Neural progenitor cell (in vitro differentiated cells): ENCODE data around the gene ZPLD1. TPM values are rescaled to one million over a fixed set of nuclear protein-coding genes. Genes with fewer than 3 reads are reported as not detected.

Source experiments
- DNase-seq: peaks from one replicate; pipeline ENCODE4 v3.0.0-alpha.2; 2016; ENCODE audit warnings: low spot score
- H2AFZ ChIP-seq: fragments of 200-600 bp; sonication (generic); replicated peaks from 2 replicates; pipeline ENCODE4 v1.6.1; 2016; ENCODE audit warnings: antibody characterized with exemption
- H3F3A ChIP-seq: fragments of 200-600 bp; sonication (generic); 2 replicates; pipeline ENCODE4 v1.6.1; 2016; ENCODE audit warnings: antibody characterized with exemption, low read depth
- H3K27ac ChIP-seq: fragments of 200-600 bp; sonication (generic); 2 replicates; pipeline ENCODE4 v1.5.1; 2016; ENCODE audit warnings: mild to moderate bottlenecking
- H3K27me3 ChIP-seq: fragments of 200-600 bp; sonication (generic); 2 replicates; pipeline ENCODE4 v1.6.1; 2016; ENCODE audit warnings: mild to moderate bottlenecking, moderate library complexity
- H3K36me3 ChIP-seq: fragments of 200-600 bp; sonication (generic); 2 replicates; pipeline ENCODE4 v1.5.1; 2016
- H3K4me1 ChIP-seq: fragments of 200-600 bp; sonication (generic); 2 replicates; pipeline ENCODE4 v1.6.1; 2016; ENCODE audit warnings: mixed run types
- H3K4me2 ChIP-seq: fragments of 200-600 bp; sonication (generic); 2 replicates; pipeline ENCODE4 v1.6.1; 2016
- H3K4me3 ChIP-seq: fragments of 200-600 bp; sonication (generic); 2 replicates; pipeline ENCODE4 v1.5.1; 2016
- H3K79me2 ChIP-seq: fragments of 200-600 bp; sonication (generic); 2 replicates; pipeline ENCODE4 v1.6.1; 2016; ENCODE audit warnings: low read depth
- H3K9ac ChIP-seq: fragments of 200-600 bp; sonication (generic); 2 replicates; pipeline ENCODE4 v1.6.1; 2016
- H3K9me3 ChIP-seq: fragments of 200-600 bp; sonication (generic); 2 replicates; pipeline ENCODE4 v1.5.1; 2016; ENCODE audit warnings: low read depth
- H4K20me1 ChIP-seq: fragments of 200-600 bp; sonication (generic); 2 replicates; pipeline ENCODE4 v1.6.1; 2016; ENCODE audit warnings: low read depth
- H3K27ac Mint-ChIP-seq: 3 replicates; pipeline ENCODE4 v1.8.0; 2021; ENCODE audit warnings: mixed read lengths
- H3K27me3 Mint-ChIP-seq: 2 replicates; pipeline ENCODE4 v1.8.0; 2022; ENCODE audit warnings: low read depth, mild to moderate bottlenecking, inconsistent platforms, moderate library complexity, mixed read lengths; ENCODE audit not compliant: insufficient read depth
- H3K36me3 Mint-ChIP-seq: 3 replicates; pipeline ENCODE4 v1.8.0; 2021; ENCODE audit warnings: mixed read lengths
- H3K4me1 Mint-ChIP-seq: 3 replicates; pipeline ENCODE4 v1.8.0; 2021; ENCODE audit warnings: mixed read lengths
- H3K4me3 Mint-ChIP-seq: 3 replicates; pipeline ENCODE4 v1.8.0; 2021; ENCODE audit warnings: mild to moderate bottlenecking, moderate library complexity, mixed read lengths
- H3K9me3 Mint-ChIP-seq: 3 replicates; pipeline ENCODE4 v1.8.0; 2020; ENCODE audit warnings: mixed read lengths
- CTCF ChIP-seq: fragments of 200-600 bp; sonication (generic); IDR thresholded peaks from 2 replicates; pipeline ENCODE4 v1.5.1; 2017; ENCODE audit warnings: antibody characterized with exemption, mild to moderate bottlenecking
- EZH2 ChIP-seq: fragments of 200-600 bp; sonication (generic); IDR thresholded peaks from 2 replicates; pipeline ENCODE4 v1.6.1; 2017; ENCODE audit warnings: antibody characterized with exemption, mild to moderate bottlenecking, moderate library complexity
- EZH2phosphoT487 ChIP-seq: fragments of 200-600 bp; sonication (generic); IDR thresholded peaks from 2 replicates; pipeline ENCODE4 v1.6.1; 2017; ENCODE audit warnings: antibody characterized with exemption
- total RNA-seq: library from RNA; depleted of rRNA; stranded (reverse); fragments of >200 nt; gene quantifications from 2 replicates; pipeline ENCODE4 v1.2.3, GENCODE V29; 2015; ENCODE audit warnings: low replicate concordance

Gene ZPLD1
- total RNA-seq, 1 donor from 2014 or later = 0.28 TPM

GRCh38 chr3:102485701-102486100 is 50.9 kb downstream of the ZPLD1 start:
- H3F3A ChIP-seq = no peaks in the 10 kb centered on the region
- H3K27me3 ChIP-seq = no peaks in the 10 kb centered on the region
- no peaks in the 10 kb centered on the region for H3K36me3 ChIP-seq
- DNase-seq = no peak
- no peaks in the 10 kb centered on the region for H3K9me3 ChIP-seq
- H3K4me1 ChIP-seq = peaks cover 3% of the 10 kb centered on the region
- no peak overlapping the region for H3K27ac ChIP-seq
- H3K4me3 ChIP-seq = no peak overlapping the region
- Mint-ChIP-seq H3K4me1 (no peaks in the 10 kb centered on the region), H3K36me3 (no peaks in the 10 kb centered on the region), H3K9me3 (peaks cover 9% of the 10 kb centered on the region), H3K4me3 (no peak overlapping the region), H3K27ac (no peak overlapping the region), H3K27me3 (peaks cover 2% of the 10 kb centered on the region)
- H3K4me2 ChIP-seq = no peak overlapping the region
- H3K79me2 ChIP-seq = no peaks in the 10 kb centered on the region
- no peak for TF ChIP-seq EZH2
- TF ChIP-seq EZH2phosphoT487 = no peak
- TF ChIP-seq CTCF = no peak
- no peaks in the 10 kb centered on the region for H4K20me1 ChIP-seq
- H3K9ac ChIP-seq = no peak overlapping the region
- H2AFZ ChIP-seq = no peak overlapping the region

- peaks cover 5% of the 10 kb centered on the region for H3K27me3 Mint-ChIP-seq
- Histone ChIP-seq H3K79me2 (no peaks in the 10 kb centered on the region), H3K36me3 (no peaks in the 10 kb centered on the region), H3K27ac (no peak overlapping the region), H3K27me3 (no peaks in the 10 kb centered on the region), H3K9me3 (no peaks in the 10 kb centered on the region), H3K4me3 (no peak overlapping the region), H3K9ac (no peak overlapping the region), H3F3A (no peaks in the 10 kb centered on the region), H3K4me1 (peaks cover under 1% of the 10 kb centered on the region), H3K4me2 (no peak overlapping the region), H4K20me1 (no peaks in the 10 kb centered on the region), H2AFZ (no peak overlapping the region)
- no peaks in the 10 kb centered on the region for H3K36me3 Mint-ChIP-seq
- H3K27ac Mint-ChIP-seq = no peak overlapping the region
- no peak for DNase-seq
- no peak overlapping the region for H3K4me3 Mint-ChIP-seq
- H3K4me1 Mint-ChIP-seq = no peaks in the 10 kb centered on the region
- TF ChIP-seq EZH2 = no peak
- H3K9me3 Mint-ChIP-seq = peaks cover 12% of the 10 kb centered on the region
These were observed 53.5 kb downstream of the ZPLD1 start for GRCh38 chr3:102488331-102488730.

GRCh38 chr3:102492300-102492699 is 57.5 kb downstream of the ZPLD1 start:
- H3K36me3 Mint-ChIP-seq = no peaks in the 10 kb centered on the region
- Histone ChIP-seq H3K9me3 (no peaks in the 10 kb centered on the region), H3K9ac (no peak overlapping the region), H3K79me2 (no peaks in the 10 kb centered on the region), H3K4me1 (peaks cover 11% of the 10 kb centered on the region), H3K27me3 (no peaks in the 10 kb centered on the region), H3K27ac (no peak overlapping the region), H3K36me3 (no peaks in the 10 kb centered on the region), H2AFZ (no peak overlapping the region), H3K4me3 (no peak overlapping the region), H4K20me1 (no peaks in the 10 kb centered on the region), H3F3A (no peaks in the 10 kb centered on the region), H3K4me2 (no peak overlapping the region)
- peaks cover 5% of the 10 kb centered on the region for H3K27me3 Mint-ChIP-seq
- H3K4me3 Mint-ChIP-seq = no peak overlapping the region
- no peak overlapping the region for H3K27ac Mint-ChIP-seq
- peaks cover 6% of the 10 kb centered on the region for H3K9me3 Mint-ChIP-seq
- DNase-seq = no peak
- no peaks in the 10 kb centered on the region for H3K4me1 Mint-ChIP-seq
- TF ChIP-seq EZH2 (no peak), CTCF (no peak), EZH2phosphoT487 (no peak)

GRCh38 chr3:102497571-102497970 is 62.8 kb downstream of the ZPLD1 start:
- no peaks in the 10 kb centered on the region for H3K9me3 ChIP-seq
- TF ChIP-seq EZH2 (no peak), CTCF (no peak), EZH2phosphoT487 (no peak)
- peaks cover 4% of the 10 kb centered on the region for H3K9me3 Mint-ChIP-seq
- no peak overlapping the region for H3K27ac Mint-ChIP-seq
- no peaks in the 10 kb centered on the region for H3K27me3 Mint-ChIP-seq
- no peaks in the 10 kb centered on the region for H3F3A ChIP-seq
- no peak overlapping the region for H3K27ac ChIP-seq
- peak overlapping the region; percentile 29 for H2AFZ ChIP-seq
- H3K4me3 Mint-ChIP-seq = no peak overlapping the region
- H3K9ac ChIP-seq = no peak overlapping the region
- H3K27me3 ChIP-seq = no peaks in the 10 kb centered on the region
- DNase-seq = no peak
- no peaks in the 10 kb centered on the region for H3K36me3 Mint-ChIP-seq
- no peaks in the 10 kb centered on the region for H3K79me2 ChIP-seq
- H3K4me3 ChIP-seq = no peak overlapping the region
- no peaks in the 10 kb centered on the region for H3K4me1 Mint-ChIP-seq
- no peaks in the 10 kb centered on the region for H4K20me1 ChIP-seq
- H3K36me3 ChIP-seq = no peaks in the 10 kb centered on the region
- H3K4me1 ChIP-seq = peaks cover 19% of the 10 kb centered on the region
- H3K4me2 ChIP-seq = no peak overlapping the region
